Stimulated activated CD8-positive, alpha-beta memory T cell treated with anti-CD3 and anti-CD28 coated beads, Interleukin-12 subunit alpha, Interleukin-12 subunit beta, amount 100 ng/mL, for 24 hours (primary cell): ENCODE results near the gene GSK3A.
"Not testable (repeated sequence)": the region's sequence is repeated elsewhere in the genome, so short reads cannot be mapped to it uniquely, and the experiment has no call there.

Experiments
- DNase-seq: peaks from one replicate; pipeline ENCODE4 v3.0.0-alpha.2; 2020; ENCODE audit errors: extremely low read depth

The GSK3A gene

DNA sequence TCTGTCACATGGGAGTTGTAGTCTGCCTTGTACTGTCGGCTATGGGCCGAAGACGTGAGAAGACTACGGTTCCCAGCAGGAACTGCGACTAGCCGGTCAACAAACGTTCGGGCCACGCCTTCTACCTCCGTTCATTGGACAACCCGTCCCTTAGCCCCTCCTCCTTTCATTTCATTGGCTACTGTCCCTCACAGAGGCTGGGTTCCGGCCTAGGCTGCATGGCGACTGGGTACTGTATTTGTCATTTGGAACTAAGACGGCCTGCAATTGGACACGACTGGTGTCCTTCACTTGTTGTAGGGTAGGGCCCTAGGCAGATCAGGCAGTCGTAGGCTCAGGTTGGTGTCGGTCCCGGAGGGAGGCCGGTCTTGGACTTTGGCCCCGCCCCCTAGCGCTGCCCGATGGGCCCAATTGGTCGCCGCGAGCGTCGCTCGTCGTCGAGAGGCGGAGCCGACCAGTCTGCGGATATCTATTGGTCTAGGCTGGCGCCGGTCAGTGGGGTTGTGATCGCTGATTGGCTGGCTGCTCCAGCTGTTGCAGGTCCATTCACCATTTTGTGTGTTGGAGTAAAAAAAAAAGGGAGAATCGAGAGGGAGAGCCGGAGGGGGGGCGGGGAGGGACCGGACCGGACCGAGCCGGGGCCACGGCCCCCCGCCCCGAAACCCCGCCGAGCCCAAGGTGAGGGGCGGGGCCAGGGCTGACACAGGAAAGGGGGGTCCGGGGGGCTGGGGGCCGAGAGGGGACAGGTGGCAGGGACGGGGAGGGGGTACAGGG is 26.5 kb upstream of the GSK3A start, which contains the start of gene CIC:
Gene CIC, plus strand, starts transcription at position 549 of the 774 bp plus-strand sequence. CDS start 2,532 bp downstream, outside the sequence.
- peak; percentile 98 for DNase-seq

GRCh38 chr19:42268142-42268703 is 25.8 kb upstream of the GSK3A start:
- DNase-seq: peak; percentile 96

DNA sequence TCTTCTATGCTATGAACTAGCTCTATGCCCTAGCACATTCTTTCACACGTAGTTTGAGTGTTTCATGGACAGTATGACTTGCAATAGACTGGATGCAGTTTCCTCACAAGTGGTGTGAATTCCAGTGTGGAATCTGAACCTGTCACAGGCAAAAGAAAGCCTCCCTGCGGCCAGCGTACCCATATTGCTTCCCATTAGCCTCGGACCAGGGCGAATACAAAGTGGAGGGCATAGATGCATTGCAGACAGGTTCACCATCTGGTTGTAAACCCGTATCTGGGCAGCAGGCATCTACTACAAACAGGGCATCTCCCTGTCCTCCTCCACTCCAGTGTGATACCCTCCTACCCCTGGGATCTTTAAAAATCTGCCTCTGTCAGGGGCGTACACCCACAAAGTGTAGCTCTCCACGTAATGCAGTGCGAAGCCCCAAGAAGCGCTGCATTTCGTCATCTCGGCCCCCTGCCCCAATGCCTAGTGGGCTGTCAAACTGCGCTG is 25.3 kb upstream of the GSK3A start:
- no peak for DNase-seq

DNA sequence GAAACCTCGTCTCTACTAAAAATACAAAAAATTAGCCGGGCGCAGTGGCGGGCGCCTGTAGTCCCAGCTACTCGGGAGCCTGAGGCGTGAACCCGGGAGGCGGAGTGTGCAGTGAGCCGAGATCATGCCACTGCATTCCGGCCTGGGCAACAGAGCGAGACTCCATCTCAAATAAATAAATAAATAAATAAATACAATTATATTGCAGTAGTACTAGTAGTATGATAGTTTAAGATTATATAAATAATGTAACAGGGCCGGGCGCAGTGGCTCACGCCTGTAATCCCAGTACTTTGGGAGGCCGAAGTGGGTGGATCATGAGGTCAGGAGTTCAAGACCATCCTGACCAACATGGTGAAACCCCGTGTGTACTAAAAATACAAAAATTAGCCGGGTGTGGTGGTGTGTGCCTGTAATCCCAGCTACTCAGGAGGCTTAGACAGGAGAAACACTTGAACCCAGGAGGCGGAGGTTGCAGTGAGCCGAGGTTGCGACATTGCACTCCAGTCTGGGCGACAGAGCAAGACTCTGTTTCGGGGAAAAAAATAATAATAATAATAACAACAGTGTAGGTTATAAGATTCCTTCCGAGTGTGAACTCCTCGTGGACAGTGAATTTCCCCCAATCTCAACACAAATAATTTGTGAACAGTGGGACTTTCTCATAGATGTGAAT is 24.7 kb upstream of the GSK3A start:
- not testable (repeated sequence) for DNase-seq

DNA sequence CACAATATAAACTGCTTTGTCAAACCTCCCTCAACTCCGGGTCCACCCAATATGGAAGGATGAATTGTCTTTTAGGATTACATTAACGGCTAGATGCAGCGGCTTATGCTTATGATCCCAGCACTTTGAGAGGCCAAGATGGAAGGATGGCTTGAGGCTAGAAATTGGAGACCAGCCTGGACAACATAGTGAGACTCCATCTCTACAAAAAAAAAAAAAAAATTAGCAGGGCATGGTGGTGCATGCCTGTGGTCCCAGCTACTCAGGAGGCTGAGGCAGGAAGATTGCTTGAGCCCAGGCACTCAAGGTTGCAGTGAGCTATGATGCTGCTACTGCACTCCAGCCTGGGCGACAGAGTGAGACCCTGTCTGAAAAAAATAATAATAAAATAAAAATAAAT is 23.7 kb upstream of the GSK3A start:
- not testable (repeated sequence) for DNase-seq

DNA sequence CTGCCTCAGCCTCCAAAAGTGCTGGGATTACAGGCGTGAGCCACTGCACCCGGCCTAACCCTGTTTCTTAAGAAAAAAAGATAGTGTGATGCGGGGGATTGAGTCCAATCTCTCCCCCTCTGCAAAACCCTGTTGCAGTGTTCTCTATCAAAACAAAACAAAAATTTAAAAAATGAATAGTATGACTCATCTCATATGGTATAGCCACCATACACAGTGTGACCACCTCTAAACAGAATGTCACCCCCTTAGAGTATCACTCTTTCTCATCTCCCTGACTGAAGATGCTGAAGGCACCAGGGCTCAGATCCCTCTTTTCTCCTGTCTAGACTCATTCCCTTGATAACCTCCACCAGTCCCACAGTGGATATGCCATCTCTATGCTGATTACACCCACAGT is 19.4 kb upstream of the GSK3A start:
- no peak for DNase-seq

DNA sequence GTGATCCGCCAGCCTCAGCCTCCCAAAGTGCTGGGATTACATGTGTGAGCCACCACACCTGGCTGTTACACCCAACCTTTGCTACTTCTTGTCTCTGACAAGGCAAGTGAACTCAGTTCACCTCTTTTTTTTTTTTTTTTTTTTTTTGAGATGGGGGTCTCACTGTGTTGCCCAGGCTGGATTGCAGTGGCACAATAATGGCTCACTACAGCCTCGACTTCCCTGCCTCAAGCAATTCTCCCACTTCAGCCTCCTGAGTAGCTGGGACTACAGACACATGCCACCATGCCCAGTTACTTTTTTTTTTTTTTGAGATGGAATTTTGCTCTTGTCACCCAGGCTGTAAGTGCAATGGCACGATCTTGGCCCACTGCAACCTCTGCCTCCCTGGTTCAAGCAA is 15.4 kb upstream of the GSK3A start:
- DNase-seq: not testable (repeated sequence)

DNA sequence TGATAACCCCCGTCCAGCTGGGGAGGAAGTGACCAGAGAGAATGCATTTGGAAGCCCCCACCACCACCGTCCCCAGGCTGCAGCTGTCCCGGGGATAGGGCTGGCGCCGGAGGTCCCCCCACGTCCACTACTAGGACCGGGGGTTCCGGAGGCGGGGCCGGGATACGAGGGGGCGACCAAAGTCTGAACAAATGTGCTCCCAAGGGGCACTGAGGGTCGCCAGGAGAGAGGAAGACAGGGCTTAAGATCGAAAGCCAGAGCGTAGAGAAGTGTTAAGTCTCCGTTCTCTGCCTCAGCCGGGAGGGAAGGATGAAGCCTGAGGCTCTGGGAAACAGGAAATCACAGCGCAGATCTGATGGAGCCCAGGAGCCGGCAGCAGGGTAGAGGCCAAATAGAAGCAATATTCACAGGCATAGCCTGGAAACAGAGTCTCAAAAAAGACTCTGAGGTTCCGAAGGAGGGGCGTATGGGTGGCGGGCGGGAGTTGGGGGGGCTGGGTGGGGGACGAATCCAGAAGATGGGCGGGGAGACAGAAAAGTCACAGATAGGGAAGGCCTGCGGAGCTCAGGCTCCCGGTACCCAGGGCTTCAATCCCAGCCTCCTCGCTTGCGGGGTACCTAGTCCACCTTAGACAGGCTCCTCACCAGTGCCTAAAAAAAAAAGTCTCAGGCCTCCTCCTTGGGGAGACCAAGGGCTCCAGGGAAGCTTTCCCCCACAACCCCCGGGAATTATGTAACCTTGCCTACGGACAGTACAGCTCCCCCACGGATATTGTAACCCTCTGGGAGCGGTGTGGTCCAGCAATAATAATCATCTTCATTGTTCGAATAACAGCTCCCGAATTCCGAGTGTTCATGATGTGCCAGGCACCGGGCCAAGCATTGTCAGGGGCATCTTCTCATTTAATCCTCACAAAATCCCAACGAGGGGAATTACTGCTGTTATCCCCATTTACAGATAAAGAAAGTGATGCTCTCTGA is 13.7 kb upstream of the GSK3A start:
- no peak for DNase-seq

GRCh38 chr19:42254850-42255765 is 12.7 kb upstream of the GSK3A start, which contains the start of gene ERF:
Gene ERF (minus strand): TSS chr19:42255128. CDS start chr19:42254999, 129 bp downstream.
- DNase-seq: peak; percentile 83

GRCh38 chr19:42254089-42254849 is 11.9 kb upstream of the GSK3A start:
- DNase-seq: peak; percentile 51

DNA sequence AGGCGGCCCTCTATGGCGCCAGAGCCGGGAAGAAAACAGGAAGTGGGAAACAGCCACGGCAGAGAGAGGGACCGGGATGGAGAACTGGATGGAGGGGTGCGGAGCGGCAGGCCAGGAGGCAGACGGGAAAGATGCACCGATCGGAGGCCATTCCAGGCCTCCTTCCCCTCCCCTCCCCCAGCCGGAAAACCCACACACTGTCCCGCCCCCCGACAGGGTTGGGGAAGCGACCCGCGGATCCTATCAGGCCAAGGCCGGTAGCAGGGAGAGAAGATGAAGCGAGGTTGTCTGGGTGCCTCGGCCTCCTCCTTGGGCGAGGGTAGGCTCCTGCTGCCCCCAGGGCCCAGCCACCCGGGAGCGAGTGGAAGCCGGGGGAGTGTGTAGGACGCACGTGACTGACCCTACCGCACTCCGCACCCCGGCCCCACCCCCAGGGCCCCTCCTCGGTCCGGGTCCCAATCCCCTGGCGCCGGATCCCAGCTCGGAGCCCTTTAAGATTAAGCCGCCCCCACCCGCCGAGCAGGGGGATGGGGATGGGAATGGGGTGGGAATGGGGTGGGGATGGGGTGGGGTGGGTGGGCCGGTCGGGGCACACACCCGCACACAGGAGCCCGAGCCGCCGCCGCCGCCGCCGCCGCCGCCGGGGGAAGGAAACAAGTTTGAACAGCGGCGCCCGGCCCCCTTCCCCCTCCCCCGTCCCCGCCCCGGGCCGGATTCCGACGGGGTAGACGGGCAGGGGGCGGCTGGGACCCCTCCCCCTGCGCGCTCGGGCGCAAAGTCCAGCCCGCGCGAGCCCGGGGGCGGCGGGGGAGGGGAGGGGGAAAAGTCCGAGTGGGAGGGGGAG is 11.1 kb upstream of the GSK3A start:
- peak; percentile 32 for DNase-seq

DNA sequence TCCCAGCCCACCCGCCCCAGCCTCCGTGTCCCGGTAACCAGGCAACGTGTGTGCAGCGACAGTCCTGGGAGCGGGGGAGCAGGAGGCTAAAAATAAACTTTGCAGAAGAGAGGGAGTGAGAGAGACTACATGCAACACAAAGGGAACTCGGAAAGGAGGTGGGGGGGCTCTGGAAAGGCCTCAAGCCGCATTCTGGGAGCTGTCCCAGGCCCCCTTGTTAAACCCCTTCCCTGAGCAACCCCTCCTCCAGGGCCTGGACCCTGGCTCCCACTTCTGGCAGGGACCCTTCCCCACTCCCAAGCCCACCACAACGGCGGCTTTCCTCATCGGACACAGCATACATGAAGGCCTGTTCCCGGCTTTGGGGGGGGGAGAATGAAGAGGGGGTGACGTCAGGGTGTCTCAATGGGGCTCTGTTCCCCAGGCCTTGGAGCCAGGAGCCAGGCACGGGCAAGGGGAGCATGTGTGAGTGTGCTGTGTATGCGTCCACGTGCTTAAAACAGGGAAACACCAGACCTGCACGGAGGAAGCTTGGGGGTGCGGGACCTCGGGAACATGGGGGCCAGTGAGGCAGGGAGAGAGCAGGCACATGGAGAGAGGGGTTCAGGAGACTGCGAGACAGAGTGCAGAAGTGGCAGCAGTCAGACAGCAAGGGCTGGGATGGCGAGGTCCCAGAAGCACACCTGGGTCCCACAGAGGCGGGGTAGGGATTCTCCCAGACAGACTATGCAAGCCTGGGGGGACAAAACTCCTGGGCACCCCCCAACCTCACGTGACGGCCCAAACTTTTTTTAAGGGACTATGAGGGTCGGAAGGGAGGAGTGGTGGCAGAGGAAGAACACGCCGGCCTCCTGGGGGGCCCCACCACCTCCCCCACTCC is 10.2 kb upstream of the GSK3A start:
- DNase-seq: no peak

DNA sequence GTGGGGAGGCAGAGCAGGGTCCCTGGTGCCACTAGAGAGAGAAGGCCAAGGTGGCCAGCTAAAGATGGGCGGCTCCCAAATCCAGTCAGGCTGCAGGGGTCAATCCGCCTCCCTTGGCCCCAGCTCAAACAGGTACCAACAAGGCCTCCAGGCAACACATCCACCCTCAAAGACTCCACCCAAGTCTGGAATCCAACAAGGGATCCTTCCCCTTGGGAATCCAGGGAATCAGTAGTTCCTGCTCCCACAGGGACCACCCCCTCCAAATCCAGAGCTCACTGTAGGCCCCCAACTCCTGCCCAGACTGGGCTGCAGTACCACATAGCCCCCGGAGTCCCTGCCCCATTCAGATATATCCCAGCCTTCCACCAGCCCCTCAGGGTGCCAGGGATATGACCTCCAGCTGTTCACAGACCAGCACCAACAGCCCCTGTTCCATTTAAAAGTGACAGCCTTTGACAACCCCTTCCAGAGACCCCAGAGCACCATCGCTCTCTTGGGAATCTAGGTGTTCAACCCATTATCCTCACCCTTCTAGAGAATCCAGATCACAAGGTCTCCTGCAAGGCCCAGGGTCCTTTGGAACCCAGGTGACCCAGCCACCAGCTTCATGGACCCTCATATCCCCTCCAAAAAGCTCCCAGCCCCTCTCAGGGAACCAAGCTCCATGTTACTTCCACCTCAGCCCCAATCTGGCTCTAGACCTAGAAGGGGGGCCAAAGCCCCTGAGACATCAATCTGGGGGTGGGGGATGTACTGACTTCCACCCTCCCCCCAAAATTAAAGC is 9.4 kb upstream of the GSK3A start:
- DNase-seq: no peak

- no peak for DNase-seq
These were observed 8.5 kb upstream of the GSK3A start for GRCh38 chr19:42250666-42251531.

DNA sequence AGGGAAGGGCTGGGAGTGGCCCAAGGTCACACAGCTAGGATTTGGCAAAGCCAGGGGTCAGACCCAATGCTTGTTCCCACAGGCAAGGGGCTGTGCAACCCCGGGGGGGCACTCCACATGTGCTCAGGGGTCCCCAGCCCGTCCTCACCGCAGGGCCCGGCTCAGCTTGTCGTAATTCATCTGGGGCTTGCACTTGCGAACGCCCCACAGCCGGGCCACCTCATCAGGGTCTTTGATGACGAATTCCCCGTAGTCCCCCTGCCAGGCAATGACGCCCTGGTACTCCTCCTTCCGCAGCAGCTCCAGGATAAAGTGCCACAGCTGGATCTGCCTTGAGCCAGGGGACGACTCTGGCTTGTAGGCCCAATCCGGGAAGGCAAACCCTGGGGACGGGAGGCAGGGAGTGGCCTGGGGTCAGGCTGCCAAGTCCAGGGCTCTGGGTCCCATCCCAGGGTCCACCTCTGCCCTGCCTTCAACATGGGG is 7.8 kb upstream of the GSK3A start:
- DNase-seq: no peak

- no peak for DNase-seq
These were observed 7.4 kb upstream of the GSK3A start for GRCh38 chr19:42249769-42250168.
